ENCODE results near the gene CST1.

CST1 gene

GRCh38 chr20:23710771-23711170 is 40.0 kb downstream of the CST1 start:
- DNase-seq (ENCODE audit: low spot score) (no peak), FAIRE-seq (no peak)

- FAIRE-seq: no peak
- DNase-seq (ENCODE audit: low spot score): no peak
Observed at GRCh38 chr20:23705895-23706294, 44.8 kb downstream of the CST1 start.

GRCh38 chr20:23702021-23702420 is 48.7 kb downstream of the CST1 start:
- no peak for FAIRE-seq
- DNase-seq (ENCODE audit: low spot score): no peak

GRCh38 chr20:23700931-23701330 is 49.8 kb downstream of the CST1 start:
- DNase-seq (ENCODE audit: low spot score) (no peak), FAIRE-seq (no peak)

GRCh38 chr20:23697947-23698346 is 52.8 kb downstream of the CST1 start:
- DNase-seq (ENCODE audit: low spot score) (no peak), FAIRE-seq (no peak)
